GM23338 (cell line): ENCODE data around the gene NPB. TPM values are rescaled to one million over a fixed set of nuclear protein-coding genes. Genes with fewer than 3 reads are reported as not detected.

ENCODE experiments used
- ATAC-seq: fragments of 200-7000 bp; cut with Tn5 transposase; 3 replicates; pipeline ENCODE4 v1.9.1; 2020
- DNase-seq: peaks from one replicate; pipeline ENCODE4 v3.0.0-alpha.2; 2015; ENCODE audit warnings: low spot score
- H2AFZ ChIP-seq: fragments of 200-600 bp; sonication (generic); 2 replicates; pipeline ENCODE4 v1.8.0; 2016; ENCODE audit warnings: antibody characterized with exemption, mild to moderate bottlenecking, moderate library complexity
- H3F3A ChIP-seq: fragments of 200-600 bp; sonication (generic); replicated peaks from 2 replicates; pipeline ENCODE4 v1.8.0; 2017; ENCODE audit warnings: antibody characterized with exemption, mixed run types, low read depth
- H3K27ac ChIP-seq: fragments of 200-600 bp; sonication (generic); 2 replicates; pipeline ENCODE4 v1.6.1; 2016; ENCODE audit warnings: low read depth
- H3K27me3 ChIP-seq: fragments of 200-600 bp; sonication (generic); 2 replicates; pipeline ENCODE4 v1.8.0; 2016; ENCODE audit warnings: mild to moderate bottlenecking, mixed run types, moderate library complexity; ENCODE audit not compliant: insufficient read depth
- H3K36me3 ChIP-seq: fragments of 200-600 bp; sonication (generic); 2 replicates; pipeline ENCODE4 v1.8.0; 2016; ENCODE audit warnings: mild to moderate bottlenecking; ENCODE audit not compliant: insufficient read depth
- H3K4me1 ChIP-seq: fragments of 200-600 bp; sonication (generic); 2 replicates; pipeline ENCODE4 v1.8.0; 2016; ENCODE audit warnings: mild to moderate bottlenecking, moderate library complexity; ENCODE audit not compliant: insufficient read depth
- H3K4me2 ChIP-seq: fragments of 200-600 bp; sonication (generic); 2 replicates; pipeline ENCODE4 v1.7.1; 2017; ENCODE audit warnings: mixed run types
- H3K4me3 ChIP-seq: fragments of 200-600 bp; sonication (generic); 2 replicates; pipeline ENCODE4 v1.6.1; 2016; ENCODE audit warnings: mixed run types
- H3K79me2 ChIP-seq: fragments of 200-600 bp; sonication (generic); replicated peaks from 2 replicates; pipeline ENCODE4 v1.8.0; 2017; ENCODE audit warnings: mild to moderate bottlenecking; ENCODE audit not compliant: insufficient read depth
- H3K9me2 ChIP-seq: fragments of 200-600 bp; sonication (generic); 2 replicates; pipeline ENCODE4 v1.8.0; 2017; ENCODE audit not compliant: insufficient read depth
- H4K20me1 ChIP-seq: fragments of 200-600 bp; sonication (generic); replicated peaks from 2 replicates; pipeline ENCODE4 v1.8.0; 2017; ENCODE audit warnings: mild to moderate bottlenecking; ENCODE audit not compliant: insufficient read depth
- H3K27ac Mint-ChIP-seq: 2 replicates; pipeline ENCODE4 v1.8.0; 2020; ENCODE audit warnings: inconsistent platforms, mild to moderate bottlenecking, moderate library complexity, mixed read lengths
- H3K27me3 Mint-ChIP-seq: 3 replicates; pipeline ENCODE4 v1.8.0; 2022; ENCODE audit warnings: low read depth, mild to moderate bottlenecking, moderate library complexity, mixed read lengths, inconsistent platforms; ENCODE audit not compliant: insufficient read depth, poor library complexity
- H3K36me3 Mint-ChIP-seq: 3 replicates; pipeline ENCODE4 v1.8.0; 2021; ENCODE audit warnings: low read depth, mild to moderate bottlenecking, inconsistent platforms, moderate library complexity, mixed read lengths
- H3K4me1 Mint-ChIP-seq: 3 replicates; pipeline ENCODE4 v1.8.0; 2020; ENCODE audit warnings: mild to moderate bottlenecking, inconsistent platforms, mixed read lengths
- H3K4me3 Mint-ChIP-seq: 3 replicates; pipeline ENCODE4 v1.8.0; 2021; ENCODE audit warnings: moderate library complexity, mild to moderate bottlenecking, inconsistent platforms, mixed read lengths
- H3K9me3 Mint-ChIP-seq: 3 replicates; pipeline ENCODE4 v1.8.0; 2020; ENCODE audit warnings: moderate library complexity, mild to moderate bottlenecking, inconsistent platforms, mixed read lengths
- CREB1 ChIP-seq: fragments of 250-450 bp; sonication (Bioruptor Pico); IDR thresholded peaks from 2 replicates; pipeline ENCODE4 v1.5.0; 2020; ENCODE audit warnings: low read depth, mild to moderate bottlenecking, moderate library complexity
- CTCF ChIP-seq, 2 experiments: fragments of 200-600 bp in 1 of 2; sonication (generic) in 1 of 2; conservative IDR thresholded peaks; 2 replicates each; pipeline versions ENCODE4 v1.5.1 to v1.6.1; 2016 to 2017; ENCODE audit warnings: antibody characterized with exemption in 2 of 2, low read depth in 2 of 2, mild to moderate bottlenecking in 2 of 2, moderate library complexity in 1 of 2
- ETS1 ChIP-seq: IDR thresholded peaks from 2 replicates; pipeline ENCODE4 v1.6.1; 2016; ENCODE audit warnings: antibody characterized with exemption
- EZH2 ChIP-seq: fragments of 200-600 bp; sonication (generic); IDR thresholded peaks from one replicate; pipeline ENCODE4 v1.8.0; 2017; ENCODE audit warnings: antibody characterized with exemption, mild to moderate bottlenecking, low read depth; ENCODE audit not compliant: unreplicated experiment
- EZH2phosphoT487 ChIP-seq: fragments of 200-600 bp; sonication (generic); IDR thresholded peaks from one replicate; pipeline ENCODE4 v1.8.1; 2018; ENCODE audit warnings: antibody characterized with exemption; ENCODE audit not compliant: unreplicated experiment
- JUNB ChIP-seq: IDR thresholded peaks from one replicate; pipeline ENCODE4 v1.6.1; 2016; ENCODE audit warnings: antibody characterized with exemption; ENCODE audit not compliant: unreplicated experiment
- NANOG ChIP-seq: IDR thresholded peaks from 2 replicates; pipeline ENCODE4 v1.6.1; 2016; ENCODE audit warnings: antibody characterized with exemption, borderline replicate concordance
- POLR2AphosphoS5 ChIP-seq: IDR thresholded peaks from 2 replicates; pipeline ENCODE4 v1.6.1; 2016; ENCODE audit warnings: antibody characterized with exemption, low read depth
- REST ChIP-seq: IDR thresholded peaks from one replicate; pipeline ENCODE4 v1.6.1; 2018; ENCODE audit warnings: antibody characterized with exemption; ENCODE audit not compliant: unreplicated experiment
- STAT1 ChIP-seq: IDR thresholded peaks from one replicate; pipeline ENCODE4 v1.6.1; 2016; ENCODE audit warnings: antibody characterized with exemption; ENCODE audit not compliant: unreplicated experiment
- ZNF114 ChIP-seq: fragments of 250-450 bp; sonication (Bioruptor Pico); IDR thresholded peaks from 2 replicates; pipeline ENCODE4 v1.5.0; 2020; ENCODE audit warnings: mild to moderate bottlenecking, moderate library complexity
- ZNF331 ChIP-seq: fragments of 250-450 bp; sonication (Bioruptor Pico); IDR thresholded peaks from 2 replicates; pipeline ENCODE4 v1.5.0; 2020; ENCODE audit warnings: low read depth, mild to moderate bottlenecking, moderate library complexity
- ZNF462 ChIP-seq: fragments of 250-450 bp; sonication (Bioruptor Pico); IDR thresholded peaks from 2 replicates; pipeline ENCODE4 v1.5.0; 2020; ENCODE audit warnings: mild to moderate bottlenecking, moderate library complexity
- polyA plus RNA-seq: library from polyadenylated mRNA; unstranded; fragments of >200 nt; fragmentation: Nextera tagmentation; extraction: Ambion mirVana; gene quantifications from 2 replicates; pipeline ENCODE4 v1.2.1, GENCODE V29; 2016
- total RNA-seq: library from RNA; depleted of rRNA; stranded (reverse); fragments of >200 nt; shearing (Covaris generic); gene quantifications from 2 replicates; pipeline ENCODE4 v1.2.3, GENCODE V29; 2014

NPB gene
- total and polyA plus RNA-seq, 2 experiments from 2014 or later = 3.6 to 3.8 TPM

GRCh38 chr17:81951785-81952684 lies 50.0 kb downstream of the NPB start:
- Histone ChIP-seq H3K27ac (no peak overlapping the region), H4K20me1 (no peaks in the 10 kb centered on the region; the same call in 1 of the 2 replicates), H3K4me2 (no peak overlapping the region), H3K9me2 (no peaks in the 10 kb centered on the region), H3K79me2 (no peaks in the 10 kb centered on the region), H3K4me1 (no peaks in the 10 kb centered on the region), H3K4me3 (no peak overlapping the region), H3F3A (no peaks in the 10 kb centered on the region), H2AFZ (no peak overlapping the region), H3K36me3 (no peaks in the 10 kb centered on the region), H3K27me3 (peaks cover 4% of the 10 kb centered on the region; the same call in 1 of the 2 replicates)
- Mint-ChIP-seq H3K9me3 (no peaks in the 10 kb centered on the region; the same call in 2 of the 3 replicates), H3K36me3 (no peaks in the 10 kb centered on the region), H3K4me1 (peaks cover 2% of the 10 kb centered on the region; the same call in 2 of the 3 replicates), H3K27me3 (peaks cover 14% of the 10 kb centered on the region), H3K27ac (no peak overlapping the region), H3K4me3 (no peak overlapping the region)
- no peak for ATAC-seq
- no peak for DNase-seq
- TF ChIP-seq REST (no peak), POLR2AphosphoS5 (no peak), EZH2 (no peak), STAT1 (no peak), CREB1 (CRISPR knock-in tag) (no peak), ZNF114 (CRISPR knock-in tag) (no peak), CTCF (conservative IDR thresholded peaks at IDR 0.05; ENCODE audit: low read depth in 2 of 2) (no peak), ZNF462 (CRISPR knock-in tag) (no peak), NANOG (no peak), ETS1 (no peak), ZNF331 (CRISPR knock-in tag) (no peak), EZH2phosphoT487 (no peak), JUNB (no peak)
